Left lobe of liver (tissue), 2 donors: ENCODE data around the gene MAP4K2. TPM values are rescaled to one million over a fixed set of nuclear protein-coding genes. Genes with fewer than 3 reads are reported as not detected.

Source experiments
- ATAC-seq: fragments of 200-7000 bp; cut with Tn5 transposase; one replicate; pipeline ENCODE4 v1.9.1; 2020; ENCODE audit warnings: mild to moderate bottlenecking, moderate library complexity
- DNase-seq: peaks from one replicate; pipeline ENCODE4 v3.0.0-alpha.2; 2020; ENCODE audit warnings: low spot score
- total RNA-seq: library from RNA; stranded (reverse); gene quantifications from one replicate; pipeline ENCODE4 v1.2.1, GENCODE V29; 2021
- donor health status: DM: no; HTN: no; CAD: no; lungs with moderate emphysema.
- donor health status: DM: no; HTN: yes; CAD: no.

MAP4K2 gene
- total RNA-seq, 1 donor from 2014 or later: 6.6 TPM

DNA sequence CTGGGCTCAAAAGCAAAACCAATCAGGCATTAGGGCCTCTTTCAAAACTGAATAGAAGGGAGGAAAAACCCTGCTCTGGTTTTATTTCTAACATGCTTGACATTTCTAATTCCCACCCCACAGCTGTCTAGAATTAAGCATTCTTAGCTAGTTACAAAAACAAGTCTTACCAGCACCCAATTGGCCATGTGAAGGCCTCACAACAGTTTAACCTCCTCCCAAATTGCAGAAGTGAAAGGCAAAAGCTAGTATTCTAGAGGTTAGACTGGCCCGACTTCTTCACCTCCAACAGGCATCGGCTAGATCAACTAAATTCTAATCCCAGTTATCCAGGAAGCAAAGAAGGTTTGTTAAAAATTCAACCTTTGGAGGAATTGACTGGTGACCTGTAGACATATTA lies 31.2 kb downstream of the MAP4K2 start:
- ATAC-seq (no peak), DNase-seq (no peak)

DNA sequence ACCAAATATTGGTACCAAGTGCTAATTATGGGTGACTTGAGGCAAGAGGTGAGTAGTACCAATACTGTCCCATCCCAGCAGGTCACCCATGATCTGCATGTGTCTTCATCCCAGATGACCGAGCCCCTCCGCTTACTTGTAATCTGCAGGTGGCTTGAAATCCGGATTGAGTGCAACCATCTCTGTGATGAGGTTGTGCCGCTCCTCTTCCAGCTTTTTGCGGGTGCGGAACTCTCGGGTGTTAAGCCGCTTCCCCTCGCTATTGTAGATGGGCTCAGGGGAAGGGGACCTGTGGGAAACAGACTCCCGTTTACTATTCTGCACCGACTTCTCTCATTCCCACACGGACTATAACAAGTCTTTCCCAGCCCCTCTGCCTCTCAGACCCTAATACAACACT lies 32.9 kb downstream of the MAP4K2 start:
- ATAC-seq (no peak), DNase-seq (no peak)

DNA sequence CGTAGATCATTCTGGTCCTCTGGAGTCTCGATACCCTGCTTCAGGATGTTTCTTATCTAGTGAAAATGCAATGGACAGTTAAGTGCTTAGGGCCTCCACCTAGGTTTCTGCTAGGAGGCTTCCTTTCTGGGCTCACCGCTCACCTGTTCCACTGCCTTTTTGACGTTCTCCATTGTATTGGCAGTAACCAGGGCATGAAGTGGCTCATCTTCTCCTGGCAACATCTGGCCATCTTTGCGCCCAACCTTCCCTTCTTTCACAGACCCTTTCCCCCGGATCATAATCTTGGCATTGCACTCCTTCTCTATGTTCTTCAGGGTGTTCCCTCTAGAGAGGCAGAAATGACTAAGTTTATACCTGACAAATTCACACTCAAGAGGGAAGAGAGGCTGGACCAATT lies 33.7 kb downstream of the MAP4K2 start:
- DNase-seq (no peak), ATAC-seq (no peak)

DNA sequence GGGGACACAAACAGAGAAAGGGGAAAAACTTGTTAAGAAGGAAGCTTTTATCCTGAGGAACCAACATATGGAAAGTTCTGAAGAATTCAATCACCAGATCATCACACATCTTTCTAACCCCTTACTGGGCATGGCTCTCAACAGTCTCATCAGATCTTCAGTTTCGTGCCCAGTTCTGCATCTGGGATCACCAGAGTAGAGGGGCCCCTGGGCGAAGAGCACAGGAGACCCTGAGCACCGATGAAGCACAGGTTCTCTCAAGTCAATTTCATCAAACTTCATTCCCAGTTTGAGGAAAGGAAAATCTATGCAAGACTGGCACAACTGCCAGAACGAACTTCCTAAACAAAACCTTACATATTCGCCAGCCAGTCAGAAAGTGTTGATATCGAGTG lies 34.7 kb downstream of the MAP4K2 start:
- DNase-seq (no peak), ATAC-seq (no peak)

DNA sequence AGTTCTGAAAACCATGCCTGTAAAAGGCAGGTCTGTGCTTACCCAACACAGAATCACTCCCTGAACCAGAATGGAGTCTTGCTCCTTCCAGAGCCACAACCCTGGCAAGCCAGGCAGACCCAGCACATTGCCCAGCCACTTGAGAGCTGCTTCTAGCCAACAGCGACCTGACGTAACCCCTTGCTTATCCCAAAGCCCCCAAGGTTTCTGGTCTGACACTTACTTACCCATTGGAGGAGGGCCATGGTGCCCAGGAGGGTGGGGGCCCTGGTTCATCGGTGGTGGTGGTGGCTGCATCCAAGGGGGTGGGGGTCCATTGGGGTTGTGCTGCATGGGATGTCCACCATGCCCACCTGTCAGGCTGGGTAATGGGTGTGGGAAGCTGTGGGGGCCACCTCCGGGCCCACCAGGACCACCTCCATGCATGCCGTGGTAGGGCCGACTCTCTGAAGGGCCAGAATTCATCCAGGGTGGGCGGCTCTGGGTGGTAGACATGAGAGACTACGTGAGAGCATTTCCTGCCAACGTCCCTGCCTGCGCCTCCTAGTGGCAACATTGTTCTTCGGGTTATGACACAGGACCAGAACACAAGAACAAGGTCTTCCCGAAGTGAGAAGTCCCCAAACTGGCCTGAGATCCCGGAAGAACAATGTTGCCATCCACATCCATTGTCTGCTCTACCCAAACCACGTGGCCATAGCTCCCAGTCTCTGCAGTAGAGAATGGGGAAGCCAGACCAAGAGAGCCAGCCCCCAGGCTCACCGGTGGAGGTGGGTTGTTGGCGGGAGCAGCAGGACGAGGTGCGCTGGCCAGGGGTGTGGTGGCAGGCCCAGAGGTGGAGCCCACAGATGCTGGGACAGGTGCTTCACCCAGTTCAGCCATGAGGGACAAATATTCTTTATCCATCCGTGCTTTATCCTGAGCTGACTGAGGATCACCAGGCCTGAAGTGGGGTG lies 35.4 kb downstream of the MAP4K2 start:
- ATAC-seq (peak; percentile 58), DNase-seq (no peak)

DNA sequence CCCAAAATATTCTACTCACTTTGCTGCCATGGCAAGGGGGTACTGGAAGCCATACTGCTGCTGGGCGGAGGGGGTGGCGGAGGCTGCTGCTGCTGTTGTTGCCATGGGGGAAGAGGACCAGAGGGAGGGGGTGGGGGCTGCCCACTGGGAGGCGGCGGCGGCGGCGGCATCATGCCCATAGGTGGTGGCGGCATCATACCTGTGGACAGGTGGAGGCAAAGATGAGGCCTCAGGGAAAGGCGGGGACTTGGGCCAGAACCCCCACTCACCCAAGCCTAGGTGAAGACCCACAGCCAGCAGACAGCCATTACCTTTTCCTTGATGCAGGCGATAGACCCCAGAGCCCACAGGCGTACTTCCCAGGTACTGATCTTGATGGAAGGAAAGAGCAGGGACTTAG lies 36.1 kb downstream of the MAP4K2 start:
- no peak for ATAC-seq
- no peak for DNase-seq

DNA sequence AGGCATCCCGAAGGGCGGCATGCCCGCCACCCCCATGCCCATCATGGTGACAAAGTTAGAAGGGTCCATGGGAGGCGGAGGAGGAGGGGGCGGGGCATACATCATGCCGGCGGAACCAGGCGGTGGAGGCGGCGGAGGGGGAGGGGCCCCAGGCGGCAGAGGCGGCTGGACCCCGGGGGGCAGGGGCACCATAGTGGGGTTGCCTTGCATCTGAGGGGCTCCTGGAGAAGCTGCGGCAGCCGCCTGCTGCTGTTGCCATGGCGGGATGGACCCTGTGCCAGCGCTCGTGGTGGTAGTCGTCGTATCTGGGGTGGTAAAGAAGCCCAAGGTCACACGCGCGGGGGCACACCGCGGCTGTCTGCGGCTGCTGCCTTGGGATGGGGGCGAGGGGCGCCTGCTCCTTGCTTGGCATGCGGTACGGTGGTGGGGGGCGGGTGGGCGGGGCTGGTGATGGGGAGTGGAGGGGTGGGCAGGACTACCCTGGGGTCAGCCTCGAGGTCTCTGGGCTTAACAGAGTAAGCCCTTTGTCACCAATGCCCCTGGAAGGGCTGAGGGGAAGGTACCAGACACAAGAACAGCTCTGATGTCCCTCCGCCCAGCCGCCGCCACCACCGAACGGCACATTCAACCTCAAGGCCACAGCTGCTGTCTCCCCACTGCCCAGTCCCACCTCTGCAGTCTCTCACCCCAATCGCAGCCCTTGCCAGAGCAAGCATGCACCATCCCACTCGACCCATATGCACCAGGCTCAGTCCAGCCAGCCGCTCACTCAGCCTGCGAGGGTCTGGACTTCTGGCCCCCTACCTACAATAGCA lies 37.0 kb downstream of the MAP4K2 start:
- DNase-seq (no peak), ATAC-seq (no peak)

DNA sequence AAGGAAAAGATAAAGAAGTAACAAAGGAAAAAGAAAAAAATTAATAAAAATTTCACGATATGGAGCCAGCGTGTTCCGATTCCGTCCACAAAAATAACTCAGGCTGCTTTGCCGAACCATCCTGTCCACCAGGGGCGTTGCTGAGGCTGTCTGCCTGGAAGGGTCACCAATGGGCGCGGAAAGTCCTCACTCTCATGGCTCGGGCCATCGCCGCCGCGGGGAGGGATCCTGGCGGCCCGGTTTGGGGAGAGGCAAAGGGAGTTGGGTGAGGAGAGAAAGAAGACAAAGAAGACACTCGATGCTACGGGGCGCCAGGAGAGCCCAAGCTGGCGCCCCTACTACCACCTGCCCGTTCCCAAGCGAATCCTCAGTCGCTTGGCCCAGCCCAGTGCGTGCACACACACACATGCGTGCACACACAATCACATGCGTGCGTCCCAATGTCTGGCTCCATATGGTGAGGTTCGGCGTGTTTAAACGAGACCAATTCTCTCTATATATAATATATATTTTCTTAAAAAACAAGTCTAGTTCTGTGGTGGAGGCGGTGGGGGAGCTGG lies 37.6 kb downstream of the MAP4K2 start:
- DNase-seq: no peak
- no peak for ATAC-seq

DNA sequence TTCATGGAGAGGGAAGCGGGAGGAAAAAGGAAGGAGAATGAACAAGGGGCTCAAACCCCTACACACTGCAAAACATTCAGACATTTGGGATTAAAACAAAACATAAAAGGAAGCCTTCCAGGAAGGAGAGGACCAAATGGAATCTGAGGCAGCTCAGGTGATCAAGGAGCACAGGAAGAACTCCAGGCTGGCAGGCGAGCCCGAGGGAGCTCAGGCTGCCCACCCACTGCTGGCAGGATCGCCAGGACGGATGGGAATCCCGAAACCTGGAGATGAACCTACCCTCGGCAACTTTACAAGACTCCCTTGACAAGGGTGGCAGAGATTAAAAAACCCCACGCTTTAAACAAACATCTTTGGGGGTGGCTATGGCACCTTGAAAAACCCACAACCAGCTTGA lies 38.3 kb downstream of the MAP4K2 start:
- no peak for DNase-seq

DNA sequence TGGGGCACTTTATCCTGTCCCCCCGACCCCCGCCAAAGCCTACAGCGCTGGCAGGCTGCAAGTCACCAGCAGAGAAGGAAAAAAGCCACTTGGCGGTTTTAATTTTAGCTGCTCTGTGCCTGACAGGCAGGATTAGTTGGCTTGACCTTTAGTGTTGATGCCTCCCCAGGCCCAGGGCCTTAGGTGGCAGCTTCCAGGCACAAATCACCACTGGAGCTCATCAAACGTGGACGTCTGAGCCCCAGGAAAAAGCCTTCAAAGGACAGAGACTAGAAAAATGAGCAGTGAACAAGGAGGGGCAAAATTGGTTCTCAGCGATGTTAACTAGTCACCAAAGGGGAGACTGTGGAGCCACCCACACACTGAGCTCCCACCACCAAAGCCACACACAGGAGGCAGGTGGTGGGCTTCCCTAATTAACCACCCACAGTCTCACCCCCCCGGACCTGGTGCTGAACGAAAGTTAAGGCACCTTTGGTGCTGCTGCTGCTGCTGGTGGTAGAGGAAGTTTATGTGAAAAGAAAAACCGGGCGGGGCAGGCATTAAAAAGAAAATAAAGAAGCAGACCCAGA lies 38.9 kb downstream of the MAP4K2 start:
- no peak for DNase-seq
- ATAC-seq: no peak

More for the DNA sequence above, 38.3 kb downstream of the MAP4K2 start:
- no peak for ATAC-seq

DNA sequence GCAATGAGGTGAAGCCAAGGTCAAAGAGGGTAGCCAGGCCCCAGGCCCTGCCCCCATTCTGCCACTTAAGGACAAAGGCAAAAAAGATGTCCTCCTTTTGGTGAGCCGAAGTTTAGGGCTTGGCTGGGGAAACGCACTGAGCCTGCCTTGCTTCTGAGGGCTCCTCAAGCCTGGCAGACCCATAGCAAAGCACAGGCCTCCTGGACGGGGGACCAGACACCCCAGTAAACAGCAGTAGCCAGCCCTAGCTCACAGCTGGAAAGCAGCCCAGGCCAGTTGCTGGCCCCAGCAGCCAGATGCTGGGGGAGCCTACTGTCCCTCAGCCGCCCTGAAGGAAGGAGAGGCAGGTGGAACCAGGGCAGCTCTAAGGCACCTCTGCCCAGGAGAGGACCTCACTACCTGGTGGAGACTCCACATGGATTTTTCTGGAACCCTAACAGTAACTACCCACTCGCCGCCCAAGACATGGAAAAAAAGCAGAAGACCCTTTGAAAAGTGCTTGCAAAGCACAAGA lies 39.4 kb downstream of the MAP4K2 start:
- no peak for DNase-seq

DNA sequence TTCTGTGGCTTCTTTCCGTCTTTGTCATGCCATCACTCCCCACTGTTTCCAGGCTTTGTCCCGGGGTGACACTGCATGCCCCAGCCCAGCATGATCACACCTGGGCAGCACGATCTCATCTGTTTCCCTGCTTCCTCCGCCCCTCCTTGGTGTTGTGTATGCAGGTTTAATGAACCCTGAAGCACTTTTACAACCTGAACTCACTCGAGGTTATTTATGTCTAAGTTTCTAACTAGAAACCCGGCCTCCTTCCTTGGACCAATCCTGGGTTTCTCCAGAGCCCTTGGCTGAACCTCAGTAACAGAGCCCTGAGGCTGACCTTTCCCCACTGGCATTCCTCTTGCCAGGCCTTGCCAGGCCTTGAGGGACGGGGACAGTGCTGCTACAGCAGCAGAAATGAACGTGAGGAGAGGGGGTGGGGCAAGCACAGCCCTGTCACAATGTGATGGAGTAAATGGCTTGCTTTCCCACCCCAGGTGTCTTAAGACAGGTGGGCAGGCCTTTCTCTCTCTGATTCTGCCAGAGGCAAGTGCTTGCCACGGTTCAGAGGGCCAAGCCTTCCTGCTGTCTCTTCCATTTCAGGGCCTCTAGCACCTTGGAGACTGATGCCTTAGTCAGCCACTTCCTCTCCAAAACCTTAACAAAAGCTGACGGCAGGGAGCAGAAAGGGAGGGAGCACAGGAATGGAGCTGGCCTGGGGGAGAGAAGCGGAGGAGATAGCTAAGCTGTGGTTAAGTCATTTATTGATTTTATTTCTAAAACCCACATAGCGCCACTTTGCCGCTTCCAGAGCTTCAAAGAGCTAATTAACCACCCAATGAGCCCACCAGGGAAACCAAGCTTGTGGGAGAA lies 40.1 kb downstream of the MAP4K2 start:
- no peak for DNase-seq
- ATAC-seq: no peak

More for the DNA sequence above, 39.4 kb downstream of the MAP4K2 start:
- ATAC-seq: no peak

DNA sequence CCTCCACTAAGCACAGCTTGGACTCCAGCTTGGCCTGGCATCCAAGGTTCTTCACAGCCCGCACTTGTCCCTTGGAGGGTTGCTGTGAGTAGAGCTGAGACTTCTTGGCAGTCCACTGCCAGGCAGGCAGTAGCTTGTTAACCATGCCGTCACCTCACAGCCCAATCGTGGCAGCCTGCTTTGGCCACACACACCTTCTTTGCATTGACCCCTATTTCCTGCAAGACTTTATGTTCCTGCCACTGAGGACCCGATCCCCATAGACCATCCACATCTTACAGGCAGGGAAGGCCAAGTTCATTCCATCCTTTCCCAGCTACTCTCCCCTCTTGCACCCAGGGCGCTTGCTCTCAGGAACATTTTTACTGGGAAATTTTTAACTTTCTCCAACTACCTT lies 40.7 kb downstream of the MAP4K2 start:
- ATAC-seq (no peak), DNase-seq (no peak)

DNA sequence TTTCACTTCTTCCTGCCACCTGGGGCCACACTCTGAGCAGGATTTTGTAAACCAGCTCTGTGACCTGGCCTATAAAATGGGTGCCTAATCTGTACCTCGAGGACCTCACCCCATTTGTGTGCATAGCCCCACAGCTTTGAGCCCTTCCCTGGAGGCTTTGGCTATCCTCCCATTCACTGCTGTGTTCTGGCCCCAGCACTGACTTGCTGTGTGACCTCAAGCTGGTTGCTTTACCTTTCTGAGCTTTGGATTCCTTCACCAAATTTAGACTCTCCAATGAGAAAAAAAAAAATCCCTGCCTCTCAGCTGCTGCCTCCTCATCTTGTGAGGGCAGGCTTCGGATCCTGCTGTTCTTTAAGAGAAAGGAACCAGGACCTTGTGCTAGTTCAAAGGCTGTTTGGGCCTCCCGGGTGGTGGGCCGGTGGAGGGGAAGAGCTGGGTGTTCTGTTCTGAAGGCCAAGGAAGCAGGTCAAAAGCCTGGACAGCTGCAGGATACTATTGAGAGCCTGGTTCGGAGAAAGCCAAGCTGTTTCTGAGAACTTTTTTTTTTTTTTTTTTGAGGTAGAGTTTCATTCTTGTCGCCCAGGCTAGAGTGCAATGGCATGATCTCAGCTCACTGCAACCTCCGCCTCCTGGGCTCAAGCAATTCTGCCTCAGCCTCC lies 42.1 kb downstream of the MAP4K2 start:
- no peak for DNase-seq
- ATAC-seq: no peak

DNA sequence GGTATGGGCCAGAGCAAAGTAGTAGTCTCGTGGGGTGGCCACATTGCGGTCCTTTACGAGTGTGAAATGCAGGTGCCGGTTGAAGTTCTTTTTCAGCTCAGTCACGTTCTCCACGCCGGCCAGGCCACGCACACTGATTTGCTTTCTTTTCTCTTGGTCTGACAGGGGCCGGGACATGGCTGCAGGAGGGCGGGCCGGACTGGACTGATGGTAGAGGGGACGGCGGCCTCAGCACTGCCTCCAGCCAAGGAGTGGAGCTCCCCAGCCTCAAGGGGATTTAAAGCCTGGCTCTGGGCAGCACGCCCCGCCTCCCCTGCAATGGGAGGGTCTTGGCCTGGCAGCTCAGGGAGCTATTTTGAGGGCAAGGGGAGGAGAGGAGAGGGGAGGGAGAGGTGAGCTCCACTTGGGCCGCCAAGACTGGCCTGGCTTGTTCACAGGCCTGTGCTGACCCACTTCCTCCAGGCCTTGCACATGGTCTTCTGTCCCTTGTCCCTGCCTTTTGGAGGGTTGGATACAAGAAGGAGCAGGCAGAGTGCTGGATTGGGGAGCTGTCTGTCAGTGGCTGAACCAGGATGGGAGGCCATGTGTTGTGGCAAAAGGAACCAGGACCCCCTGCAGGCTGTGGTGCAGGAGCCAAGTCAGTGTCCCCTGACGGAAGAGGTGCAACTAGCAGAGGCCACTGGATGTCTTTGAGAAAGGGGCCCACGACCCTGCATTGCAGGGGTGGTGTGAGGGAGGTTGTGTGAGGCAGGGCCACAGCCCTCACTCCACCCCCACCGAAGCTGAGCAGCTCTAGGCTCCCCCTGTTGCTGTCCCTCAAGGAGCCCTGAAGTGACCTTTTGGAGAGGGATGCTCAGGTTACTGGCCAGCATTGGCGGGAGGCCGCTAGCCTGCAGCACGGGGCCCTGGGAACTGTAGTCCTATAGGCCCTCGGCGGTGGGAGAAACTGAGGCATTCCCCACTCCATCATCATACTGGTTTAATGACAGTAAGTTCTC lies 43.0 kb downstream of the MAP4K2 start, which contains the start of gene PYGM:
PYGM (minus strand) TSS at position 253 of the 998 bp plus-strand sequence; CDS start at position 177, 76 bp downstream.
- peak; percentile 35 for ATAC-seq
- DNase-seq: no peak

DNA sequence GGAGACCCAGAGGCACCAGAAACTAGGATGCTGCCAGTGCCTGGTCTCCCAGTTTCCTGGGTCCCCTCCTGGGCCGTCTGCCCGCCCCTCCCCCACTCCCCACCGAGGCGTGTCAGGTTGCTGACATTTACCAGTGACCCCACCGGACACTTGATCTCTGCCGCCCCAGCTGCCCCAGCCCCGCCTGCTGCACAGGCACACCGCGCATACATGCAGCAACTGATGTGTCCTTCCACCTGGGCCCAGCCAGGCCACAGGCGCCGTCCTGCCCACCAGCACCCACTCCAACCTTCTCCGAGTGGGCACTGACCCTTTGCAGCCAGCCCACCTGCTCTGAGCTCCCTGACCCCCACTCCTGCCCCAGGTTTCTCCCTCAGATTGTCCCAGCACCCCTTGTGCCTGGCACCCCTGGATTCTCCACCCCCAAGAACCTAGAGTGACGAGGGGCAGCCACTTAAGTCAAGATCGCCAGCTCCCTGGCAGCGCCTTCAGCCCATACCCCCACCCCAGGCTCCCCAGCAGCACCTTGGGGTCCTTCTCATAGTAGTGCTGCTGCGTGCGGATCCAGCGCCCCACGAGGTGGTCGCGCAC lies 43.8 kb downstream of the MAP4K2 start:
- no peak for DNase-seq

DNA sequence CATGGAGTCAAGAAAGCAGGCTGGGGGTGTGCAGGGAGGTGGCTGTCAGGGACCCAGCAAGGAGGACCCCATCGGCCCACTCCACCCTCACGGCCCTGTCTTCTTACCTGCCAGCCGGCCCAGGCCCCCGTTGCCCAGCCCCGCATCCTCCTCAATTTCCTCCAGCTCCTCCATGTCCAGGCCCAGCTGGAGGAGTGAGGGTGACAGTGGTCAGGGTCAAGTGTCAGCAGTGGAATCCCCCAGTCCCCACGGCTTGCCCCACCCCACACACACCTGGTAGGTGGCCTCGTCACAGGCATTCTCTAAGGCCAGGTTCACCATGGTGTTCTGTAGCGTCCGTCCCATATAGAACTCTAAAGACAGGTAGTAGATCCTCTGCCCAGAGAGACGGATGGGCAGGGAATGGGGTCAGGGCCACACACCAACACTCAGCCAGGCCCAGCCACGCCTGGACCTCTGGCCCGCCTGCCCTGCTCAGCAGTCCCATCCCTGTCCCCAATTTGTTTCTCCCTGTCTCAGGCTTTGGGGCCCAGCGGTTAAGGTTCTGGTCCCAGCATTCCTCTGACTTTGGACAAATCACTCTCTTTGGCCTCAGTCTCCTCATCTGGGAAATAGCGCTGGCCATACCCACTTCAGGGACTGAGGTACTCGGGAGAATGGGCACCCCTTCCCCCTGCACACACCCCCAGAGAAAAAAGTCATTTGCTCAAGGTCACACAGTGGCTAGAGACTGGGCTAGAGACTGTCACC lies 44.5 kb downstream of the MAP4K2 start:
- ATAC-seq (no peak), DNase-seq (no peak)

More for the DNA sequence above, 43.8 kb downstream of the MAP4K2 start:
- ATAC-seq: no peak
